HG02678 (cell line): ENCODE data around the gene CRYGB.
"Not testable (repeated sequence)": the region's sequence is repeated elsewhere in the genome, so short reads cannot be mapped to it uniquely, and the experiment has no call there.

Experiments
- ATAC-seq: cut with Tn5 transposase; IDR thresholded peaks from one replicate; pipeline ENCODE4 v1.9.1; 2021; ENCODE audit warnings: mild to moderate bottlenecking, moderate library complexity; ENCODE audit not compliant: unreplicated experiment

The CRYGB gene

DNA sequence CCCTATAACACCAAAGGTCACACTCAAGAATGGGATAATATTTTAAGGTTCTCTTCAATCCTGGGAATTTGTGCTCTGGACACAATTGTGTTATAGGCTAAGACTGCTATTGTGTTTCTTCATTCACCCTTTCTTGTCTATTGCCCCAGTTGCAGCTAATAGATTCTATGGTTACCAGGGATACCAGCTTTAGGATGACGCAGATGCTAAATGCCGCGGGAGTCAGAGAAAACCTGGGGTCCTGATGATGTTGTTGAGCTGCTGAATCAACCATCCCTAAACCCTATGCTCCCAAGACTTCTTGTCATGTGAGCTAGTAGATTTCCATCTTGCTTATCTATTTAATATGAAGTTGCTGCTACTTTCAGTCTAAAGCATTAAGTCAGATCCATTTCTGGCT lies 27.0 kb downstream of the CRYGB start:
- no peak for ATAC-seq

DNA sequence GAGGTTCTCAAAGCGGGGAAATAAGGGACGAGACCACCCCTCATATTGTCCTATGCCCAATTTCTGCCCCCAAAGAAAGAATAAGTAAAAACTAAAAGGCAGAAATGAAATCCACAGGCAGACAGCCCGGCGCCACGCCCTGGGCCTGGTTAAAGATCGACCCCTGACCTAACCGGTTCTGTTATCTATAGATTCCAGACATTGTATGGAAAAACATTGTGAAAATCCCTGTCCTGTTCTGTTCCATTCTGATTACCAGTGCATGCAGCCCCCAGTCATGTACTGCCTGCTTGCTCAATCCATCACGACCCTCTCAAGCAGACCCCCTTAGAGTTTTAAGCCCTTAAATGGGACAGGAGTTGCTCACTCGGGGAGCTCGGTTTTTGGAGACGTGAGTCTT lies 28.6 kb downstream of the CRYGB start:
- ATAC-seq: not testable (repeated sequence)

DNA sequence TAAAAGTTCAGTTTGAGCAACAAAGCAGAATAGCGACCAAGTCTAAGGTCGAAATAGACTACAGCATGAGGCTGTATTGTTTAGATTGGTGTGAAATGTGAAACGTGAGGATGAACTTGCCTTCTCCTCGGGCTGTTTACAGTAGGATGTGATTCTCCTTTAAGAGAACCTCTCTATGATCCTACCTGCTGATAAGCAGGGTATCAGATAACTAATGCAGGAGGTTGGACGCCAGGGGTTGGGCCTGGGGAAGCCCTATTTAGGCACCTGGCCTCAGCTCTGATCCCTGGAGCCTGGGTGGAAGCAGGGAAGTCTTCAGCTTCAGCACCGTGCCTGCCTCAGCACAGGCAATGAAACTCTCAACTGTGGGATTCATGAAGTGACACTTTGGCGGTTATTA lies 33.0 kb downstream of the CRYGB start:
- ATAC-seq: no peak

GRCh38 chr2:208112273-208112745 lies 33.6 kb downstream of the CRYGB start:
- not testable (repeated sequence) for ATAC-seq

DNA sequence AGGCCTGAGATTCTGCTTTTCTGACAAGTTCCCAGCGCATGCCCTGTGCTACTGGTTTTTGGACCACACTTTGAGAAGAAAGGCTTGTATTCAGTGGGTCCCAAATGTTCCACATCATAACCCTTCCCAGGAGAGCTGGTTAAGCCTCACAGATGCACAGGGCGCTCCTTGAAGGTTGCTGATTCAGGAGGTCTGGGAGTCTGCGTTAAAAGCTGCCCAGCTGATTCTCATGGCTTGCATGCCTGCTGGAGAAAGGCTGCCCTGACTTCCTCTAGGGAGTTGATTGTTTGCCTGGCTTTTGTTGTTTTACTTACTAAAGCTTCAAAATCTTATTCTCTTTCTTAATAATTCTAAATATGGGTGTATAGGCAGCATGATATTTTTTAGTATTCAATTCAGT lies 42.3 kb downstream of the CRYGB start:
- ATAC-seq: no peak

DNA sequence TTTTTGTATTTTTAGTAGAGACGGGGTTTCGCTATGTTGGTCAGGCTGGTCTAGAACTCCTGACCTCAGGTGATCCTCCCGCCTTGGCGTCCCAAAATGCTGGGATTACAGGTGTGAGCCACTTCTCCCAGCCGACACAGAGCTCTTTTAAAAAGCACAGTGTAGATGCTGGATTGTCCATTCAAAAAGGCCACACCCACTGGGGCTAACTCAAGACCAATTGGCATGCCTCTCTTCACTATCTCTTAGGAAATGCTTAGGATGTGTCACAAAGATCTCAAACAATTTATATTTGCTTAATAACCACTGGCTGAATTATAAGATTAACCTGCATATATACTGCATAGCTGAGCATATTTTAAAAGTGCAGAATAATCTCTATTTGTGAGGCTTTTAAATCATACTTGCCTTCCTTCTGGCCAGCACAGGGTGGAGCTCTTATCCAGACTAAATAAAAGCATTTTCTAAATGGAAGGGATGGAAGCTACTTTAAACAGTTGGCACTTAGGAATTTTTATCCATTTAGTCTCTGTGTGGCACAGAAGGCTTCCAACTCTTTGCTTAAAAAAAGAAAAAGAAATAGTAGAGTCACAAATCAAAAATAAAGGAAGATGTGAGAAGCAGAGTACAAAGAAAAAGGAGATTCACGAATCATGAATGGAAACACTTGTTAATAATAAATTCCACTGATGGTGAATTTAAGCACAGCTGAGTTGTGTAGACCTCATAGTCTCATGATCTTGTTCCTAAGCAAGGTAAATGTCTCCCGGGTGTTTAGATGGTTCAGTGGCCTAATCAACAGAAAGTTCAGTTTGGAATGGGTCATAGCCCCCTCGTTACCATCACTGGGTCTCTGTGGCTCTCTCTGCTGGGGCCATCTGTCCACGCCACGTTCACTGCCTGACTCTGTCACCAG lies 44.0 kb downstream of the CRYGB start:
- no peak for ATAC-seq

- no peak for ATAC-seq
These were observed 46.1 kb downstream of the CRYGB start for GRCh38 chr2:208099682-208100470.

GRCh38 chr2:208098701-208099100 lies 47.3 kb downstream of the CRYGB start:
- not testable (repeated sequence) for ATAC-seq

GRCh38 chr2:208098267-208098666 lies 47.7 kb downstream of the CRYGB start:
- no peak for ATAC-seq

DNA sequence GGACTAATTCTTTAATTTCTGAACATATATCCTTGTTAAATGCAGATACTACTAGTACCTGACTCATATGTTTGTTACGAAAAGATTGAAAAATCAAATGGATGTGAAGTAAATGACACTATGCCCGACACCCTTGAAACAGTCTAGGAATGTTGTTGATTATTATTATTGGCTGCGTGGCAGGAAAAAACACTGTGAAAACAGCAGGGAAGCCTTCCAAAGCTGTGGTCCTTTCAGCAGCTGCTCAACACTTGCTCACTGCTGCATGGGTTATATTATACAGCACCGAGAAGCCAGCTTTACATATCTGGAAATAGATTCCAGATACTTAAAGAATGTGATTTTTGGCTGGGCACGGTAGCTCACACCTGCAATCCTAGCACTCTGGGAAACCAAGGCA lies 48.2 kb downstream of the CRYGB start:
- ATAC-seq: no peak

GRCh38 chr2:208097313-208097712 lies 48.6 kb downstream of the CRYGB start:
- ATAC-seq: no peak

- no peak for ATAC-seq
These were observed 49.9 kb downstream of the CRYGB start for GRCh38 chr2:208096080-208096479.

DNA sequence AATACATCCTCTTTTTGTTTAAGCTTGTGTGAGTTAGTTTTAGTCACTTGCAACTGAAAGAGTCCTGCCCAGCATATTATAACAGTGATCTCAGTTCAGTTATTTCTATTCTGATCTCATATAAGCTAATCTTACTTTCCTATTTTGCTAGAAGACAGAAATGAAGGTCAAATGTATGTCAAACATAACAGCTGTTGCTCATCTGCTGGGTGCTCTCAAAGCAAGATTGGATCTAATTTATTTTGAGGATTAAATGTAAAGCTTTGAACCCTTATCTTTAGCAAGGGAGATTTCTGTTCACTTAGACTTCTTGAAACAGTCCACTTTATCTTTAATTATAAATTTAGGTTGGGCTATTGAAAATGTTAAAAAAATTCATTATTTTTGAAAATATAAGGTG lies 52.8 kb downstream of the CRYGB start:
- no peak for ATAC-seq
